Upper lobe of right lung (tissue), 1 donor: Measurements from ENCODE around the gene MRPL19. TPM values are rescaled to one million over a fixed set of nuclear protein-coding genes. Genes with fewer than 3 reads are reported as not detected.
A peak's percentile ranks its signal among the peaks of the same experiment; 100 is the strongest.
"Not testable (repeated sequence)": the region's sequence is repeated elsewhere in the genome, so short reads cannot be mapped to it uniquely, and the experiment has no call there.

Source experiments
- ATAC-seq: fragments of 200-7000 bp; cut with Tn5 transposase; one replicate; pipeline ENCODE4 v1.9.1; 2020; ENCODE audit warnings: mild to moderate bottlenecking, moderate library complexity
- DNase-seq: peaks from one replicate; pipeline ENCODE4 v3.0.0-alpha.2; 2020
- H3K27ac ChIP-seq: fragments of 200-600 bp; one replicate; pipeline ENCODE4 v1.8.0; 2022
- H3K27me3 ChIP-seq: fragments of 200-600 bp; one replicate; pipeline ENCODE4 v1.8.0; 2022; ENCODE audit warnings: mild to moderate bottlenecking
- H3K36me3 ChIP-seq: fragments of 200-600 bp; one replicate; pipeline ENCODE4 v1.8.0; 2022
- H3K4me1 ChIP-seq: fragments of 200-600 bp; one replicate; pipeline ENCODE4 v1.8.0; 2022
- H3K4me3 ChIP-seq: fragments of 200-600 bp; one replicate; pipeline ENCODE4 v1.8.0; 2022; ENCODE audit warnings: mild to moderate bottlenecking
- H3K9me3 ChIP-seq: fragments of 200-600 bp; one replicate; pipeline ENCODE4 v1.8.0; 2022
- intact Hi-C: fragments of 100-400 bp; cut with DNase I; formaldehyde crosslinking; loops from one replicate; pipeline ENCODE4 v1.11.0; 2022
- total RNA-seq: library from RNA; stranded (reverse); fragmentation: NEBNext Ultra II Directional; extraction: Animal tissue kit (Norgen Biotek cat#: 25700); gene quantifications from one replicate; pipeline ENCODE4 v1.2.1, GENCODE V29; 2021
- TF ChIP-seq, protein P1 (sequence below): fragments of 200-600 bp; IDR thresholded peaks from one replicate; pipeline ENCODE4 v1.8.0; 2022; ENCODE audit warnings: antibody characterized with exemption
- donor health status: DM: no; HTN: yes; CAD: no; lungs with severe emphysema.

The MRPL19 gene
- total RNA-seq, 1 donor from 2014 or later = 41.0 TPM

DNA sequence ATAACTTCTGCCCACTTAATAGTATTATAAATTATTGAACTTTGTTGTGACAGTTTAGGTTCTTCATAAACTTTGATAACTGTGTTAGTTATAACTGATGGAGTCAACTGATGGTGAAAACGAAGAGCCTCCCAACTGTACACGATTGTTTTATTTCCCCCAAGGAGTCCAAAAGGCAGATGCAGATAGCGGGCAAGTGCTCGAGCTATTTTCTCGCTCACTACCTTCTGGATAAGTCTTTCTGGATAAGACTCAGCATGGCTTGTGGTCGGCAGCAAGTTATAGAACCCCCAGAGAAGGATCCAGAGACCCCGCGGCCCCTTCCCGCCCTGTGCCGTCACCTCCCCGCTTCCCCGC lies 63.6 kb downstream of the MRPL19 start:
- Histone ChIP-seq H3K9me3 (no peaks in the 10 kb centered on the region), H3K4me1 (peaks cover 13% of the 10 kb centered on the region), H3K27ac (peak overlapping the region; percentile 93), H3K27me3 (no peaks in the 10 kb centered on the region), H3K4me3 (peak overlapping the region; percentile 69), H3K36me3 (peaks cover 6% of the 10 kb centered on the region)
- TF ChIP-seq, protein P1, sequence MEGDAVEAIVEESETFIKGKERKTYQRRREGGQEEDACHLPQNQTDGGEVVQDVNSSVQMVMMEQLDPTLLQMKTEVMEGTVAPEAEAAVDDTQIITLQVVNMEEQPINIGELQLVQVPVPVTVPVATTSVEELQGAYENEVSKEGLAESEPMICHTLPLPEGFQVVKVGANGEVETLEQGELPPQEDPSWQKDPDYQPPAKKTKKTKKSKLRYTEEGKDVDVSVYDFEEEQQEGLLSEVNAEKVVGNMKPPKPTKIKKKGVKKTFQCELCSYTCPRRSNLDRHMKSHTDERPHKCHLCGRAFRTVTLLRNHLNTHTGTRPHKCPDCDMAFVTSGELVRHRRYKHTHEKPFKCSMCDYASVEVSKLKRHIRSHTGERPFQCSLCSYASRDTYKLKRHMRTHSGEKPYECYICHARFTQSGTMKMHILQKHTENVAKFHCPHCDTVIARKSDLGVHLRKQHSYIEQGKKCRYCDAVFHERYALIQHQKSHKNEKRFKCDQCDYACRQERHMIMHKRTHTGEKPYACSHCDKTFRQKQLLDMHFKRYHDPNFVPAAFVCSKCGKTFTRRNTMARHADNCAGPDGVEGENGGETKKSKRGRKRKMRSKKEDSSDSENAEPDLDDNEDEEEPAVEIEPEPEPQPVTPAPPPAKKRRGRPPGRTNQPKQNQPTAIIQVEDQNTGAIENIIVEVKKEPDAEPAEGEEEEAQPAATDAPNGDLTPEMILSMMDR = no peak
- DNase-seq (no peak), ATAC-seq (no peak)
- intact Hi-C loops = no loop called here

DNA sequence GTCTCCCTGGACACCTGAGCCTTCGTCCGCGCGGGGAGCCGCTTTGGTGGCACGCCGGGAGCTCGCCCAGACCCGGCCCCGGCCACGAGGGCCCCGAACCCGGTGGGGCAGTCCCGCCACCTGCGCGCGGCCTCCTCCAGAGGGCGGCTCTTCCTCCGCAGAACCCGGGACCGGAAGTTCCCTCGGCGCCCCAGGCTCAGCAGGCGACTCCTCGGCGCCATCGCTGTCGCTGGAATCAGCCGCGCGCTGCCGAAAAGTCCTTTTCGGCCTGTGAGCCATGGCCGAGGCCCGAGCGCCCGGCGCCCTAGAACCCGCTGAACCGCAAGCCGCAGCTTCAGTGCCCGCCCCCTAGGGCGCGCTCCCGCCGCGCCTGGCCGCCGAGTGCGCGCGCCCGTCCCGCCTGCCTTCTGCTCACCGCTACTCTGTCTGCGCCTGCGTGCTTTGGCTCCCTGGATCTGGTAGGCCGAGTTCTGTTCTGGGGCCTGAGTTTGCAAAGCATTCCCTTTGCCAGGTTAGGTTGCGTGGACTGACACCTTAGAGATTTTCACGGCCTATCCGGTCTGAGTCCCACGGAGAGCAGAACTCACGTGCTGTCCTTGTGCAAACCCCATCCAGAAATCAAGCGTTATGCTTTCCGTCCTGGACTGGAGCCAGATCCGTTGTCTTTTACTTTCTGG lies 64.1 kb downstream of the MRPL19 start, which contains the start of gene GCFC2:
TSS of gene GCFC2 (minus strand) at position 339 of the 677 bp plus-strand sequence. CDS start at position 279, 60 bp downstream.
- Histone ChIP-seq H3K27ac (peak within 1 kb of the TSS; percentile 93), H3K4me3 (peak within 1 kb of the TSS; percentile 69), H3K27me3 (no peaks in the 10 kb centered on the region), H3K4me1 (peaks cover 13% of the 10 kb centered on the region), H3K36me3 (peaks cover 4% of the 10 kb centered on the region), H3K9me3 (no peaks in the 10 kb centered on the region)
- peak; percentile 94 for DNase-seq
- intact Hi-C loops = no loop called here
- TF ChIP-seq, protein P1 = peak; percentile 53
- ATAC-seq = peak; percentile 98

DNA sequence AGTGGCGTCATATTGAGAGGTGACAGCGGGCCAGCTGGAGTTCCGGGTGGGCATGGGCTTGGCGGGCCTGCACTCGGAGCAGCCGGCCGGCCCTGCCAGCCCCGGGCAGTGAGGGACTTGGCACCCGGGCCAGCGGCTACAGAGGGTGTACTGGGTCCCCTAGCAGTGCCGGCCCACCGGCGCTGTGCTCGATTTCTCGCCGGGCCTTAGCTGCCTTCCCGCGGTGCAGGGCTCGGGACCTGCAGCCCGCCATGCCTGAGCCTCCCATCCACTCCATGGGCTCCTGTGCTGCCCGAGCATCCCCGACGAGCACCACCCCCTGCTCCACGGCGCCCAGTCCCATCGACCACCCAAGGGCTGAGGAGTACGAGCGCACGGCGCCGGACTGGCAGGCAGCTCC lies 65.0 kb downstream of the MRPL19 start:
- DNase-seq, H3K4me3 ChIP-seq, H3K27ac ChIP-seq, H3K9me3 ChIP-seq, intact Hi-C loops, ATAC-seq, H3K27me3 ChIP-seq, H3K36me3 ChIP-seq: not testable (repeated sequence)
- peaks cover 13% of the 10 kb centered on the region for H3K4me1 ChIP-seq

DNA sequence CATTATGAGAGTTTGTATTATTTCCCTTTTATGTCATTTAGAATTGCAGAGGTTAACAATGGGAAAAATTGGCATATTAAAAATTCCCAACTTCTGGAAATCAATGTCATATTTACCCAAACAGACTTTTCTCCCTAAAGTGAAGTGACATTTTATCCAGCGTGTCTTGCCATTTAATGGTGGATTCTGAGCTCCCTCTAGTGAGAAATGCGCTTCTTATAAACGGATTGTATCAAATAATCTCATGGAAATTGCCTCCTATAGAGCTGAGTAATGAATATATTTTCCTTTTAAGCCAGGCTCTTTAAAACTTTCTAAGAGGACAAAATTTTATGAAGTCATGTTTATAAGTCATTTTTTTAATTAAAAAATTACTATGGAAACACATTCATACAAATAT lies 69.8 kb downstream of the MRPL19 start:
- no peak for ATAC-seq
- TF ChIP-seq, protein P1 = no peak
- H3K27ac ChIP-seq = no peak overlapping the region
- no peak overlapping the region for H3K4me3 ChIP-seq
- no peaks in the 10 kb centered on the region for H3K27me3 ChIP-seq
- intact Hi-C loops = no loop called here
- no peak for DNase-seq
- no peaks in the 10 kb centered on the region for H3K9me3 ChIP-seq
- no peaks in the 10 kb centered on the region for H3K36me3 ChIP-seq
- H3K4me1 ChIP-seq = no peaks in the 10 kb centered on the region

DNA sequence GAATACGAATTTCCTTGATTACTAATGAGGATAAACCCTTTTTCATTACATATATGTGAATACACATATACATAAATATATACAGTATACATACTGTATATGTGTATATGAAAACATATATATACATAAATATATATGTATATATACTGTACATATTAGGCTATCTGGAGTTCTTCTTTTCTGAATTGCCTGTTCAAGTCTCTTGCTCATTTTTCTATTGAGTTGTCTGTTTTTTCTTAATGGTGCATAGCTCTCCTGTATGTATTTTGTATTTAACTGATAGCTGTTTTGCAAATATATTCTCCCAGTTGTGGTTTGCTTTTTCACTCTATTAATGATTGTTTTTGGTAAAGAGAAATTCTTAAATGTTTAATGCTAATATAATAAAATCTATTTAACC lies 73.0 kb downstream of the MRPL19 start:
- no peak for DNase-seq
- Histone ChIP-seq H3K27ac (no peak overlapping the region), H3K9me3 (no peaks in the 10 kb centered on the region), H3K36me3 (no peaks in the 10 kb centered on the region), H3K4me1 (no peaks in the 10 kb centered on the region), H3K27me3 (no peaks in the 10 kb centered on the region), H3K4me3 (no peak overlapping the region)
- TF ChIP-seq, protein P1 = no peak
- no peak for ATAC-seq
- intact Hi-C loops = no loop called here

DNA sequence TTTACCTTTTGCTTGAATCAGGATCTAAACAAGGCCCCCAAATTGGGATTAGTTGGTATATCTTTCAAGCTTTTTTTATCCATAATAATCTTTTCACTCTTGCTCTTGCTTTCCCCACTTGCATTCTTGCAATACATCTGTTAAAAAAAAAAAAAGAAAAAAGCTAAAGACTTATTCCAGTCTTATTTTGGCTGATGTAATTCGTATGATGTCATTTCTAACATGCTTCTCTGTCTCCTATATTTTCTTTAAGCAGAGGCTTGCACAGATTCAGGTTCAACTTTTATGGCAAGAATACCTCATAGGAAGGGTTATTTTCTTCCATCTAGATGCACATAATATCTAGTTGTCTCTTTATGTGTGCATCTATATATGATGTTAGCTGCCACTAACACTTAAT lies 73.9 kb downstream of the MRPL19 start:
- intact Hi-C loops = no loop called here
- H3K27ac ChIP-seq = no peak overlapping the region
- TF ChIP-seq, protein P1 = no peak
- no peak overlapping the region for H3K4me3 ChIP-seq
- no peaks in the 10 kb centered on the region for H3K9me3 ChIP-seq
- H3K36me3 ChIP-seq = no peaks in the 10 kb centered on the region
- H3K4me1 ChIP-seq = no peaks in the 10 kb centered on the region
- ATAC-seq (no peak), DNase-seq (no peak)
- no peaks in the 10 kb centered on the region for H3K27me3 ChIP-seq
